IPS DF 4.7 (cell line): ENCODE data around the gene TAS2R16.

Source experiments
- DNase-seq: peaks from one replicate; pipeline ENCODE4 v3.0.0-alpha.2; 2013; ENCODE audit warnings: low spot score; ENCODE audit errors: extremely low read depth

TAS2R16 gene

DNA sequence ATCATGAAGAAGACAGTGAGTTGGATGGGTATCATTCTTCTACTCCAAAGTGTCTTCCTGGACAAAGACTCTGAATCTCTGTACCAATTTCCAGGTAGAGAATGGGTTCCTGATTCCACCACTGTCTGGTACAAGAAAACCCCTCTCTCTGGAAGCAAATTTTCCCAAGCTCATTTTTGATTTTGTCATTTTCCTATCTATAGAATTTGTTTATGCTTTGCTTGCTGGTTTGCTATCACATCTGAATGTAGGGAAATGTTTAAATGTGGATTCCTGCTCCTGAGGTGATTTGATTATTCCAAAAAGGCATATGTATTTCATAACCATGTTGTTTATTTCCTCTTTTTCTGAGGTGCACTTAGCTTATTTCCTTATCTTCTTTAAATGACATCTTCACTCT lies at the start of gene TAS2R16:
Gene TAS2R16, minus strand, starts transcription at position 101 of the 400 bp plus-strand sequence. Its CDS starts 66 bp downstream, at position 35.
- no peak for DNase-seq

DNA sequence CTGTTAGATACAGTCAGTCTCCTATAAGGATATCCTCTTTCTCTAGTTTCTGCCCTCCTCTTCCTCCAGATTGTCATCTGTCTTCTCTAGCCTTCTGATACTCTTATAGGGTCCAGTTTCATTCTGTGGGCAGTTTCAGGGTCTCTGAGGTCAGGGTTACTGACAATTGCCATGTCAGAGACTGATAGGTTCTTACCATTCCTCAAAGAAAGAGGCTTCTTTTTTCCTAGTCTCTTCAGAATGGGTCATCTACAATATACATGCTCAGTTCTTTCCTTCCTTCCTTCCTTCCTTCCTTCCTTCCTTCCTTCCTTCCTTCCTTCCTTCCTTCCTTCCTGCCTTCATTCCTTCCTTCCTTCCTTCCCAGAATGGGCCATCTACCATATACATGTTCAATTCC lies 48.1 kb upstream of the TAS2R16 start:
- no peak for DNase-seq

DNA sequence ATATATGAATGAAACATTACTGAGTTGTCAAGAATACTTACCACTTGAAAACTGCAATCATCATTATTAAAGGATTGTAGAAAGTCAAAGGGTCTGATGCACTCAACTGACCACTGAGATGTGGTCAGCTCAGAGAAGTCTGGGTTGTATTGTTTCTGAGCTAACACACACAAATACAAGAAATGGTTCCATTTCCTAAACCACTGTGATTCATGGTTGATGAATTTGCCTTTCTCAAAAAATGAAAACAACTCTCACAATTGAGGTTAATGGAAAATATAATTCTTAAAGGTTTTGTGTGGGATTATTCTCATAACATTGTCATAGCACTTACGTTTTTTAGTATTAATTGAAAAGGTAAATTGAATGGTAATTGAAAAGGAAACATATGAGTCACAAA lies 45.6 kb upstream of the TAS2R16 start:
- DNase-seq = no peak

DNA sequence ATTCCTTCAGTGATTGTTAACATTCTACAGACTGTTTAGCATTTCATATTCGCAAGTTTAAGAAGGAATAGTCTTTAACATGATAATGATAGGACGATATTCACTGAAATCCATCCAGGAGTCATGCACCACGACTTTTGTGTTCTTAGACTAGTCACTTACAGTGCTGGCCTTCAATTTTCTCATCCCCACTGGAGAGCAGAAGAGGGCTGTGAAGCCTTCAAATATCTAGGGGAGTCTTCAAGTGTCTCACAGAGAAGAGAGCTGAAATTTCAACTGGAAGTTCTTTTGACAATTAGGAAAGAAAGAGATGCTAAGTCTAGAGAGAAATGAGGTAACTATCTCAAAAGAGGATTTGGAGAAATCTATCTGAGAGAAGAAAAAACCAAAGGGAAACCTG lies 43.8 kb upstream of the TAS2R16 start:
- DNase-seq = no peak

- no peak for DNase-seq
Observed at GRCh38 chr7:123034106-123034505, 38.6 kb upstream of the TAS2R16 start.

DNA sequence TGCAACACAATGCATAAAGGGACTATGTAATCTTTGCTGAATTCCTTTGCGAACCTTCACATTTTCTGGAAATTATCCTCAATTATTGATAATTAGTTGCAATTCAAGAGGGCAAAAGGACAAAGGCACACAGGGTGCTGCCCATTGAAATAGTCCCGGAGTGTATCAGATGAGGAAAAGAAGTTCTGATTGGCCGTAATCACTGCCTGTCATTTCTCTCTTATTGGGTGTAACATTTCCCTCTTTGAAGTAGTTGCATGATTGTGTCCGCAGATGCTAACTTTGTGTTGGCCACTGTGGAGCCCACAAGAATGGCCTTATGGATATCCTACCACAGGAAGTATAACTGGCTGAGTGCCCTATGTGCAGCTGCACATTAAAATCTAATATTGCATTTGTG lies 35.1 kb upstream of the TAS2R16 start:
- DNase-seq = no peak

DNA sequence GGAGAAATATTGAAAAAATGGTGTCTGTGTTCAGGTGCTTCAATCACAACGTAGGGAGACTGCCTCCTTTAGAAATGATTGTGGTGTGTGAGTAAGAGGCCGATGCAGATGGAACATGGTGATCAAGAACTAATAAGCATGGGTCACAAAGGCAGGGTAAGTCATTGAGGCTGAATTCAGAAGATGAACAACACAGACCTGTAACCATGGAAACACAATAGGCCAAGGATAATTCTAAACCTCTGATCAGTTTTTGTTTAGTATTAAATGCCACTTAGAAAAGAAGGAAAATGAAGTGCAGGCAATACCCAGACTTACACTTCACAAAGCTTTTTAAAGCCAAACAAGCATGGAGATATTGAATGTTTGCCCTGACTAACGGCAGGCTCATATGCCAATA lies 32.8 kb upstream of the TAS2R16 start:
- no peak for DNase-seq

- DNase-seq = no peak
Observed at GRCh38 chr7:123026251-123026650, 30.8 kb upstream of the TAS2R16 start.

- DNase-seq = no peak
Observed at GRCh38 chr7:123024989-123025758, 29.7 kb upstream of the TAS2R16 start.

GRCh38 chr7:123023126-123023525 lies 27.6 kb upstream of the TAS2R16 start:
- DNase-seq = no peak

DNA sequence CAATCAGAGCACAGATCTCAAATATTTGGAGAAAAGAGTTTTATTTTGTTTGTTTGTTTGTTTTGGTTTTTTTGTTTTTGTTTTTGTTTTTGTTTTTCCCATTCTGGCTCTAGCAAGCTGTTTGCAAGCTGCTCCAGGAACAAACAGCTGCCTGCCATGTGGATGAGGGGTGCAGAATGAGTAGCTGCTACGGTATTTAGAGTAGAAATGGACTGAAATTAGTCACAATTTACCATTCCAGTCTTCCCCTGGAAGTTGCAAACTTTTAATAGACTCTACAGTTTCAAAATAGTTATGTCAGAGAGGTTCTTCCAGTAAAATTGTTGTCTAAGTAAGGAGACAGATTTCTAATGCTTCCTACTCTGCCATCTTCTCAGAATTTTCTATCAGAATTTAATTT lies 27.1 kb upstream of the TAS2R16 start:
- no peak for DNase-seq

DNA sequence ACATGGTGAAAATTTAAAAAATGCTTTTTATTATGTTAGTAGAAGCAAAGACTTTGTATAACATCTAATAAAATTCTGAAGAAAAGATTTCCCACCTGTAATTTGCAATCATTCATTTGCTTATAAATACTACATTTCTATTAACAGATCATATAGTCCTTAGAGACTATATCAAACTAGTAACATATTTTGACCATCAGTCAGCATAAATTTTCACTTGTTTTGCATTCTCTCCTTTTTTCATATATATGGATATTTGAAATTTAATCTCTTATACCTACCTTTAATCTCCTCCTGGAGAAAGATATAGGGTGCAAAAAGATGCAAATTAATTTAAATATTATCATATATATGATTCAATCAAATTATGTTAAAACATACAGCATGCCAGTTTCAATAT lies 16.9 kb upstream of the TAS2R16 start:
- DNase-seq = no peak

- DNase-seq = no peak
Observed at GRCh38 chr7:123011766-123012369, 16.4 kb upstream of the TAS2R16 start.

GRCh38 chr7:123004931-123005330 lies 9.4 kb upstream of the TAS2R16 start:
- no peak for DNase-seq

- no peak for DNase-seq
Observed at GRCh38 chr7:123003539-123004126, 8.1 kb upstream of the TAS2R16 start.

- DNase-seq = no peak
Observed at GRCh38 chr7:122989577-122989976, 5.9 kb downstream of the TAS2R16 start.

DNA sequence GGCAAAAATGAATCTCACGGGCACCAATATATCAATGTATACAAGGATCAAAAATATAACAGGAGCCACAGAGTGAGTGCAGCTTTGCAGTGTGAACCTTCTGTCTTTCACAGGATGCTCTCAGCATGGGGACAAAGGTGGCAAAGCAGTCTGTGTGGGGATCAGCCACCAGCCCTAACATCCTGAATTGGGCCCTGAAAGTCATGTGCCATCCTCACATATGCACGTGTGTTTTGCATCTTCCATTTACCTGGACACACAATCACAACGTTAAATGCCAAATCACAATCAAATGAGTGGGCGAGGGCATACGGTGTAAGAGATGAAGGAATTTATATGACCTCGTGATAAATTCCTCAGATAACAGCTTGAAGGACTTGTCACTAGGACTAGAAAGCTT lies 6.5 kb downstream of the TAS2R16 start:
- DNase-seq = no peak

- no peak for DNase-seq
Observed at GRCh38 chr7:122988333-122988732, 7.2 kb downstream of the TAS2R16 start.

GRCh38 chr7:122987463-122987862 lies 8.0 kb downstream of the TAS2R16 start:
- DNase-seq = no peak

- no peak for DNase-seq
Observed at GRCh38 chr7:122984021-122984420, 11.5 kb downstream of the TAS2R16 start.

DNA sequence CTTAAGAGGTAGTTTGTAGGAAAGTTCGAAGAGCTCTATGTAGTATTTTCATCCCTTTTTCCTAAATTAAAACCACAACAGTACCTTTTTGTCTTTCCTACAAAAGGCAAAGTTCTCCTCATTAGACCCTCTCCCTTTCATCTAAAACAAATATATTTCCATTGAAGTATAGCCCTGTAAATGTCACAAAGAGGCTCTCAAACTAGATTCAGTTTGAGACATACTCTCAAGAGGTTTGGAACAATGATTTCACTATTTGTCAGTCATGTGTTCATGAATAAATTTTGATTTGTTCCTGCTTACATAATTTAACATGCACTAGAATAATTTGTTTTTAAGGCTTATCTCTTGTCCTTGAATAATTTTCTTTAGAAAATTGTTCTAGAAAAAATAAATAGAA lies 12.2 kb downstream of the TAS2R16 start:
- DNase-seq = no peak

DNA sequence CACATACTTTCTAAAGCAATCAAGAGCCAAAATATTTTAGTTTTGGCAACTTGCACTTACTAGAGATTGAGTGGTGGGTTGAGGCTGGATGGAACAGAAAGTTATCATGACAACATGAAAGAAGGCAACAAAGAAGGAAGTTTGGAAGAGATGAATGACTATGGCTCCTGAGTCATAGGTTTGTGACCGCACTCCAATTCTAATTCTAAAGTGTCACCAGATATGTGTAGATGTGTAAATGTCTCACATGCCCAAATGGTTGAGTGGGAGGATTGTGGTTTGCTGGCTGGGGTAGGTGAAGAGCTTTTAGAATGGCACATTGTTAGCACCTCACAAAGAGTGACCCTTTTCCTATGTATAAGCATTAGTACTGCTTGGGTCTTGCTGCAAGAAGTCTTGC lies 20.2 kb downstream of the TAS2R16 start:
- DNase-seq = no peak

- no peak for DNase-seq
Observed at GRCh38 chr7:122974229-122974628, 21.3 kb downstream of the TAS2R16 start.
